NB4 (cell line): ENCODE data around the gene FAT4.

Experiments
- DNase-seq: peaks from one replicate; pipeline ENCODE4 v3.0.0; 2010; ENCODE audit warnings: low read depth
- H3K4me3 ChIP-seq: one replicate; pipeline ENCODE4 v1.5.1; 2011; ENCODE audit warnings: mild to moderate bottlenecking, low read depth, low read length, moderate library complexity
- MYC ChIP-seq: IDR thresholded peaks from 2 replicates; pipeline ENCODE4 v1.6.1; 2011; ENCODE audit warnings: low read depth, low read length
- POLR2A ChIP-seq: IDR thresholded peaks from 2 replicates; pipeline ENCODE4 v1.6.1; 2011; ENCODE audit warnings: mild to moderate bottlenecking; ENCODE audit not compliant: insufficient read length; ENCODE audit errors: extremely low read depth
- TF ChIP-seq, protein P1 (sequence below): IDR thresholded peaks from 2 replicates; pipeline ENCODE4 v1.6.1; 2011; ENCODE audit warnings: low read depth, low read length
- TF ChIP-seq, protein P2 (sequence below): IDR thresholded peaks from one replicate; pipeline ENCODE4 v1.5.1; 2012; ENCODE audit warnings: low read depth, low read length

Gene FAT4

DNA sequence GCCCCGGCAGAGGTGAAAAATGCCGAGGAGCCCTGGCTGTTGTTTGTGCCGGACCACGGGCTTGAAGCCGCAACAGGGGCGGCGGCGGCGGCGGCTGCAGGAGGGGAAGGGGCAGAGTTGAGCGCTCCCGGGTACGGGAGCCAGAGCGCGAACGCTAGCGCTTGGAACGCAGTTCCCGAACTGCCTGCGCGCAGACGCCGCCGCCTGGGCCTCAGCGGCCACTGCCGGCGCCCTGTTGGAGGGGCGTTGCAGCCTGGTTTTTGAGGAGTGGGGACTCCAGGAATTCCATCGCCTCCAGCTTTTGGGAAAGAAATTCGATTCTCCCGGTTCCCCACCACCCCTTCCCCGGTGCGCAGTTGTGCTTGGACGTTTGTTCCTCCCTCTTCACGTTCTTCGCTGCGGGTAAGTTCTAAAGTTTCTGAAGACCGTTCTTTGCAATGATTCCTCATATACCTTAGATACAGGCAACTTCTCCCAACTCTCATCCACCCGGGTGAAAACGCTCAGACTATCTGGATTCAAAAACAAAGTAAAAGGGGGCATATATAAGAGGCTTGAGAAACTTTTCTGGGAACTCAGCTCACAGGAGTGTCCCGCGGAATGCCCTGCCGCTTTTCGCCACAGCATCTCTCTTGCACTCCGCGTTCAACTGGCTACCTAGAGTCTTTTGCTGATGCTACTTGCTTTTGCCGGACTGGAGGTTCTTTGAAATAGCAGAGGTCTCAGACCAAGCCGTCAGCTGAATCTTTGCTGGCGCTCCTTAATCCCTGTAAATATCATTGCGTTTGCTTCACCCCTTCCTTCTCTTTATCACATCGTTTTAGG lies 1.0 kb downstream of the FAT4 start:
- no peak for TF ChIP-seq POLR2A
- TF ChIP-seq, protein P1, sequence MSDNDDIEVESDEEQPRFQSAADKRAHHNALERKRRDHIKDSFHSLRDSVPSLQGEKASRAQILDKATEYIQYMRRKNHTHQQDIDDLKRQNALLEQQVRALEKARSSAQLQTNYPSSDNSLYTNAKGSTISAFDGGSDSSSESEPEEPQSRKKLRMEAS: no peak
- no peak for TF ChIP-seq MYC
- TF ChIP-seq, protein P2, sequence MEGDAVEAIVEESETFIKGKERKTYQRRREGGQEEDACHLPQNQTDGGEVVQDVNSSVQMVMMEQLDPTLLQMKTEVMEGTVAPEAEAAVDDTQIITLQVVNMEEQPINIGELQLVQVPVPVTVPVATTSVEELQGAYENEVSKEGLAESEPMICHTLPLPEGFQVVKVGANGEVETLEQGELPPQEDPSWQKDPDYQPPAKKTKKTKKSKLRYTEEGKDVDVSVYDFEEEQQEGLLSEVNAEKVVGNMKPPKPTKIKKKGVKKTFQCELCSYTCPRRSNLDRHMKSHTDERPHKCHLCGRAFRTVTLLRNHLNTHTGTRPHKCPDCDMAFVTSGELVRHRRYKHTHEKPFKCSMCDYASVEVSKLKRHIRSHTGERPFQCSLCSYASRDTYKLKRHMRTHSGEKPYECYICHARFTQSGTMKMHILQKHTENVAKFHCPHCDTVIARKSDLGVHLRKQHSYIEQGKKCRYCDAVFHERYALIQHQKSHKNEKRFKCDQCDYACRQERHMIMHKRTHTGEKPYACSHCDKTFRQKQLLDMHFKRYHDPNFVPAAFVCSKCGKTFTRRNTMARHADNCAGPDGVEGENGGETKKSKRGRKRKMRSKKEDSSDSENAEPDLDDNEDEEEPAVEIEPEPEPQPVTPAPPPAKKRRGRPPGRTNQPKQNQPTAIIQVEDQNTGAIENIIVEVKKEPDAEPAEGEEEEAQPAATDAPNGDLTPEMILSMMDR: no peak
- DNase-seq: peak; percentile 10
- H3K4me3 ChIP-seq: no peak overlapping the region

DNA sequence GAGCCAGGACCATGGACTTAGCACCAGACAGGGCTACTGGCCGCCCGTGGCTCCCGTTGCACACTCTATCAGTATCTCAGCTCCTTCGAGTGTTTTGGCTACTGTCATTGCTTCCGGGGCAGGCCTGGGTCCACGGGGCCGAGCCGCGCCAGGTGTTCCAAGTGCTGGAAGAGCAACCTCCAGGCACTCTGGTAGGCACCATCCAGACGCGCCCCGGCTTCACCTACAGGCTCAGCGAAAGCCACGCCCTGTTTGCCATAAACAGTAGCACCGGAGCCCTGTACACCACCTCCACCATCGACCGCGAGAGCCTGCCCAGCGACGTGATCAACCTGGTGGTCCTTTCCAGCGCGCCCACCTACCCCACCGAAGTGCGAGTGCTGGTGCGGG lies 1.6 kb downstream of the FAT4 start:
- TF ChIP-seq MYC (no peak), POLR2A (no peak)
- TF ChIP-seq, protein P1: no peak
- TF ChIP-seq, protein P2: no peak
- peak; percentile 0 for DNase-seq
- H3K4me3 ChIP-seq: no peak overlapping the region

DNA sequence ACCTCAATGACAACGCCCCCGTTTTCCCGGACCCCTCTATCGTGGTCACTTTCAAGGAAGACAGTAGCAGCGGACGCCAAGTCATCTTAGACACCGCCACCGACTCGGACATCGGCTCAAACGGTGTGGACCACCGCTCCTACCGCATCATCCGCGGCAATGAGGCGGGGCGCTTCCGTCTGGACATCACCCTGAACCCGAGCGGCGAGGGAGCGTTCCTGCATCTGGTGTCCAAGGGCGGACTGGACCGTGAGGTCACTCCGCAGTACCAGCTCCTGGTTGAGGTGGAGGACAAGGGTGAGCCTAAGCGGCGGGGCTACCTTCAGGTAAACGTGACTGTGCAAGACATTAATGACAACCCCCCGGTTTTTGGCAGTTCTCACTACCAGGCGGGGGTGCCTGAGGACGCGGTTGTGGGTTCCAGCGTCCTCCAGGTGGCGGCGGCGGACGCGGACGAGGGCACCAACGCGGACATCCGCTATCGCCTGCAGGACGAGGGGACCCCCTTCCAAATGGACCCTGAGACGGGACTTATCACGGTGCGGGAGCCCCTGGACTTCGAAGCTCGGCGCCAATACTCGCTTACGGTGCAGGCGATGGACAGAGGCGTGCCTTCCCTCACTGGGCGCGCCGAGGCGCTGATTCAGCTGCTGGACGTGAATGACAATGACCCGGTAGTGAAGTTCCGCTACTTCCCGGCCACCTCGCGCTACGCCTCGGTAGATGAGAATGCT lies 2.2 kb downstream of the FAT4 start:
- no peak overlapping the region for H3K4me3 ChIP-seq
- DNase-seq: no peak
- no peak for TF ChIP-seq MYC
- TF ChIP-seq POLR2A: no peak
- TF ChIP-seq, protein P1: no peak
- TF ChIP-seq, protein P2: no peak

DNA sequence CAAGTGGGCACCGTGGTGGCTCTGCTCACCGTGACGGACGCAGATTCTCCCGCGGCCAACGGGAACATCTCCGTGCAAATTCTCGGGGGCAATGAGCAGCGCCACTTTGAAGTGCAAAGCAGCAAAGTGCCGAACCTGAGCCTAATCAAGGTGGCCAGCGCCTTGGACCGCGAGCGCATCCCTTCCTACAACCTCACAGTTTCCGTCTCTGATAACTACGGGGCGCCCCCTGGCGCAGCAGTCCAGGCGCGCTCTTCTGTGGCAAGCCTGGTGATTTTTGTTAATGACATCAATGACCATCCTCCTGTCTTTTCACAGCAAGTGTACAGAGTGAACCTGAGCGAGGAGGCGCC lies 2.7 kb downstream of the FAT4 start:
- DNase-seq: peak; percentile 1
- no peak overlapping the region for H3K4me3 ChIP-seq
- TF ChIP-seq MYC (no peak), POLR2A (no peak)
- TF ChIP-seq, protein P2: no peak
- TF ChIP-seq, protein P1: no peak

DNA sequence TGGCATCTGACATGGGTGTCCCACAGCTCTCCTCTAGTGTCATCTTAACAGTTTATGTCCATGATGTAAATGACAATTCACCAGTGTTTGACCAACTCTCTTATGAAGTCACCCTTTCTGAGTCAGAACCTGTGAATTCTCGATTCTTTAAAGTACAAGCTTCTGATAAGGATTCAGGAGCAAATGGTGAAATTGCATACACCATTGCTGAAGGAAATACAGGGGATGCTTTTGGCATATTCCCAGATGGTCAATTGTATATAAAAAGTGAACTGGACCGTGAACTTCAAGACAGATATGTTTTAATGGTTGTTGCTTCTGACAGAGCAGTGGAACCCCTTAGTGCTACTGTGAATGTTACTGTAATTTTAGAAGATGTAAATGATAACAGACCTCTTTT lies 4.6 kb downstream of the FAT4 start:
- no peak for TF ChIP-seq MYC
- TF ChIP-seq, protein P1: no peak
- TF ChIP-seq, protein P2: no peak
- TF ChIP-seq POLR2A: no peak
- no peak for DNase-seq
- no peak overlapping the region for H3K4me3 ChIP-seq
